ENCODE results near the gene AMN.

GRCh38 chr14:102937331-102938175 is 15.1 kb downstream of the AMN start:
- TF ChIP-seq SPI1 (IDR thresholded peaks at IDR 0.05; ENCODE audit: low read depth, low read length) = no peak
- no peak for TF ChIP-seq TAF1 (IDR thresholded peaks at IDR 0.05; ENCODE audit: low read depth, low read length)
- no peak for TF ChIP-seq POLR2A (IDR thresholded peaks at IDR 0.05; ENCODE audit: low read depth, low read length)
- no peak for TF ChIP-seq POLR2AphosphoS5 (IDR thresholded peaks at IDR 0.05; ENCODE audit: low read depth, low read length)
- no peak for TF ChIP-seq PAX5 (IDR thresholded peaks at IDR 0.05; ENCODE audit: insufficient read depth, low read length, severe bottlenecking)
